Body of pancreas (tissue), 4 donors: ENCODE data around the gene OSER1. TPM values are rescaled to one million over a fixed set of nuclear protein-coding genes. Genes with fewer than 3 reads are reported as not detected.

ENCODE experiments used
- ATAC-seq: fragments of 150-250 bp; one replicate; pipeline ENCODE4 v1.9.1; 2016
- DNase-seq, 4 donors: peaks; one replicate each; pipeline ENCODE4 v3.0.0-alpha.2; 2019
- H3K27ac ChIP-seq, 4 donors: fragments of 200-600 bp; sonication (generic); 1 replicate in 3 of 4; 2 replicates in 1 of 4; pipeline versions ENCODE4 v1.5.1 to v1.6.1; 2016 to 2019; ENCODE audit warnings: mild to moderate bottlenecking in 1 of 4, mixed read lengths in 1 of 4, moderate library complexity in 1 of 4
- H3K27me3 ChIP-seq, 2 donors: fragments of 200-600 bp; sonication (generic); one replicate each; pipeline ENCODE4 v1.6.0; 2016; ENCODE audit warnings: mild to moderate bottlenecking in 1 of 2
- H3K36me3 ChIP-seq, 2 donors: fragments of 200-600 bp; sonication (generic); replicated peaks in 1 of 2; 2 replicates each; pipeline ENCODE4 v1.5.1; 2016; ENCODE audit warnings: low read depth in 2 of 2; ENCODE audit not compliant: insufficient read depth in 1 of 2
- H3K4me1 ChIP-seq: fragments of 200-600 bp; sonication (generic); one replicate; pipeline ENCODE4 v1.6.0; 2016
- H3K4me3 ChIP-seq, 2 donors: fragments of 200-600 bp; sonication (generic); 1 replicate in 1 of 2; 2 replicates in 1 of 2; pipeline ENCODE4 v1.5.1; 2016 to 2019
- H3K9me3 ChIP-seq, 3 donors: fragments of 200-600 bp; sonication (generic); 1 replicate in 2 of 3; 2 replicates in 1 of 3; pipeline ENCODE4 v1.5.1; 2016
- POLR2A ChIP-seq, 3 donors: fragments of 450-650 bp; IDR thresholded peaks; one replicate each; pipeline ENCODE4 v1.6.1; 2016; ENCODE audit warnings: antibody characterized with exemption in 3 of 3, mild to moderate bottlenecking in 2 of 3
- WGBS, 2 donors: methylation state at CpG; one replicate each; pipeline ENCODE4 v1.1.5; 2017; 5-methylcytosine and 5-hydroxymethylcytosine counted together
- intact Hi-C: fragments of 100-400 bp; cut with DNase I; formaldehyde crosslinking; loops from one replicate; pipeline ENCODE4 v1.15.1; 2023
- total RNA-seq, 2 donors: library from RNA; depleted of rRNA; stranded (reverse); fragments of >200 nt; gene quantifications; one replicate each; pipeline ENCODE4 v1.1.0, GENCODE V29; 2016
- TF ChIP-seq, protein P1 (sequence below), 7 experiments: fragments of 450-650 bp in 4 of 7; fragments of 200-600 bp in 3 of 7; sonication (generic) in 3 of 7; IDR thresholded peaks; one replicate each; pipeline ENCODE4 v1.5.1; 2016 to 2019; ENCODE audit warnings: antibody characterized with exemption in 7 of 7

OSER1 gene
- total RNA-seq, 2 donors from 2014 or later, result 2.0 to 17.1 TPM

DNA sequence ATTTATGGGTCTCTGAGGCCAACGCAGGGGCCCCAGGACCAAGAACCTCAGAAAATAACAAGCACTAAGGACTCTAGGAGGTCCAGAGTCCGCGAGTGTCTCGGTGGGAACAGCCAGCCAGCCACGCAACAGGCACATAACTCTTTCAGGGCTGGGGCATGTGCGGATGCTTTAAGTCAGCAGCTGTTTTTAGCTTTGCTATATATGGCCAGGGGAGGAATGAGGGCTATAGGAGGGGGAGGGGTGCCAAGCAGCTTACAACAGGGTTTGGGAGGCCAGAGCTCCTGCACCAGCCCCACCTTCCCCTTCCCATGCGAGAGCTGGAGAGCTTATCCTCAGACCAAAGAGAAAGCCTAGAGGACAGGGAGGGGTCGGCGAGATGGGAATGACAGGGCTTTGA lies 29.8 kb downstream of the OSER1 start:
- no peaks in the 10 kb centered on the region for H3K4me1 ChIP-seq
- H3K27ac ChIP-seq, result no peak overlapping the region
- DNase-seq, result no peak
- ATAC-seq, result no peak
- no peak overlapping the region for H3K4me3 ChIP-seq
- H3K9me3 ChIP-seq, result no peaks in the 10 kb centered on the region
- 29 to 39% methylated on average over 5 to 9 of the region's 9 CpGs for WGBS, 2 donors
- no peaks in the 10 kb centered on the region for H3K36me3 ChIP-seq
- no peaks in the 10 kb centered on the region for H3K27me3 ChIP-seq
- intact Hi-C loops, result no loop called here
- TF ChIP-seq, protein P1, sequence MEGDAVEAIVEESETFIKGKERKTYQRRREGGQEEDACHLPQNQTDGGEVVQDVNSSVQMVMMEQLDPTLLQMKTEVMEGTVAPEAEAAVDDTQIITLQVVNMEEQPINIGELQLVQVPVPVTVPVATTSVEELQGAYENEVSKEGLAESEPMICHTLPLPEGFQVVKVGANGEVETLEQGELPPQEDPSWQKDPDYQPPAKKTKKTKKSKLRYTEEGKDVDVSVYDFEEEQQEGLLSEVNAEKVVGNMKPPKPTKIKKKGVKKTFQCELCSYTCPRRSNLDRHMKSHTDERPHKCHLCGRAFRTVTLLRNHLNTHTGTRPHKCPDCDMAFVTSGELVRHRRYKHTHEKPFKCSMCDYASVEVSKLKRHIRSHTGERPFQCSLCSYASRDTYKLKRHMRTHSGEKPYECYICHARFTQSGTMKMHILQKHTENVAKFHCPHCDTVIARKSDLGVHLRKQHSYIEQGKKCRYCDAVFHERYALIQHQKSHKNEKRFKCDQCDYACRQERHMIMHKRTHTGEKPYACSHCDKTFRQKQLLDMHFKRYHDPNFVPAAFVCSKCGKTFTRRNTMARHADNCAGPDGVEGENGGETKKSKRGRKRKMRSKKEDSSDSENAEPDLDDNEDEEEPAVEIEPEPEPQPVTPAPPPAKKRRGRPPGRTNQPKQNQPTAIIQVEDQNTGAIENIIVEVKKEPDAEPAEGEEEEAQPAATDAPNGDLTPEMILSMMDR (IDR thresholded peaks at IDR 0.05), result no peak
- TF ChIP-seq POLR2A (IDR thresholded peaks at IDR 0.05), result no peak

DNA sequence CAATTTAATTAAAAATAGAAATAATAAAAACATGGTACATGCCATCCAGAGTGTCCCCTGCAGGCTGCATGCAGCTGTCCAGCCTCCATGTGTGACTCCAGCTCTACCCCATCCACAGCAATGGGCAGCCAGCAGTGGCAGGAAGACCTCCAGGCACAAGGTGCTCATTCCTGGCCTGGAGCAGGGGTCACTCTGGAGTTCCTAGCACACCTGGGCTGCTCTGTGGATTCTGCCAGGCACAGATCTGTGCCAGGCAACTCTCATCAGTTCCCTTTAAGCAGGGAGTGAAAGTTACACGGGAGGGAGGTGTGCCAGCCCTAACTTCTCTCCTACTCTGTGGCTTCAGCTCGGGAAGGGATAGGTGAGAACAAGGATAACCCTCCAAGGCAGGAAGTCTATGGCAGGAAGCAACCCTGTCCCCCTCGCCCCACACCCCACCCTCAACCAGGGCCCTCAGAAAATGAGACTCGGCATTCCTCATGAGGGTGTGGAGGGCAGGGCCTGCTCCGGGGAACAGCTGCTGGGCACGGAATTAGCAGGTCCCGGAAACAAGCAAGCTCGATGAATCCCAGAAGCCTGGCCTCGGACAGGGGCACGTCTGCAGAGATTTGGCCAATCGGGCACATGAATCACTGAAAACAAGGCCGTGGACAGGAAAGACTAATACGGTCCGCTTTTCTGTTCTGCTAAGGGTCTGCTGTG lies 33.6 kb downstream of the OSER1 start:
- ATAC-seq, result no peak
- H3K36me3 ChIP-seq, result no peaks in the 10 kb centered on the region
- H3K27me3 ChIP-seq, result peaks cover 0 to 4% of the 10 kb centered on the region in 2 donors
- H3K4me1 ChIP-seq, result no peaks in the 10 kb centered on the region
- 53 to 63% methylated on average over 13 to 14 of the region's 14 CpGs for WGBS, 2 donors
- intact Hi-C loops, result no loop called here
- TF ChIP-seq POLR2A (IDR thresholded peaks at IDR 0.05), result no peak
- DNase-seq, result no peak
- H3K4me3 ChIP-seq, result no peak overlapping the region
- H3K9me3 ChIP-seq, result no peaks in the 10 kb centered on the region
- no peak overlapping the region for H3K27ac ChIP-seq

DNA sequence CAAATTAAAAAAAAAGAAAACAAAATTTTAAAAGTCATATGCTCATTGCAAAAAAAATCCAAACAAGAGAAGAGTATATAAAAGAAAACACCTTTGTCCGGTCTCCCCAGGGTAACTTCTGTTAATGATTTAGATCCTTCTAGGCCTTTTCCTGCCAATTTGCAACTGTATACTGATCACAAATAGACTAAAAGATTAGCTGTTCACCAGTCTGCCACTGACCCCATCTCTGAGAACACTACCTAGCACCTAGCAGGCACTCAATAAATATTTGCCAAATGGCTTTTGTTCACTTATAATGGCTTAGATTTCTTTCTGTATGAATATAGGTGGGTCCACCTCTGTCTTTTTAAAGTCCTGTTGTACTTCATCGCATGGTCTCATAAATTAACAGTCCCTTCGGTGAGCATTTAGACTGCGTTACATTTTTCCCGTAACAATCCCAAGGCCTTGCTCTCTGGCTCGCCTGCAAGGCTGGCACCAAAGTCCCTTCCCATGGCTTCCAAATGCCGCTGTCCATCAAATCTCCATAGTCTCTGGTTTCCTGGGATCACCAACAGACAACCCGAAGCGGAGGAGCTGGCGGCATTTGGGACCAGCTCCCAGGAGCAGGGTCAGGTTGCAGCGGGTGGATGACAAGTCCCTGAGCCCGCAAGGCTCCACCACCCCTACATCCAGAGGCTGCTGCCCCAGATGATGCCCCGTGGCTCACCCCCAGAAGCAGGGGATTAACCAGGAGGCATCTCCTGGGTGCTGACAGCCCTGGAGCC lies 35.4 kb downstream of the OSER1 start:
- Histone ChIP-seq H3K27ac (no peak overlapping the region), H3K4me1 (no peaks in the 10 kb centered on the region), H3K27me3 (peaks cover 0 to 4% of the 10 kb centered on the region in 2 donors), H3K4me3 (no peak overlapping the region), H3K9me3 (no peaks in the 10 kb centered on the region), H3K36me3 (no peaks in the 10 kb centered on the region)
- TF ChIP-seq, protein P1 (IDR thresholded peaks at IDR 0.05), result no peak
- TF ChIP-seq POLR2A (IDR thresholded peaks at IDR 0.05), result no peak
- no peak for DNase-seq
- no peak for ATAC-seq
- WGBS, 2 donors, result 87 to 88% methylated on average over 13 of the region's 13 CpGs
- intact Hi-C loops, result no loop called here

DNA sequence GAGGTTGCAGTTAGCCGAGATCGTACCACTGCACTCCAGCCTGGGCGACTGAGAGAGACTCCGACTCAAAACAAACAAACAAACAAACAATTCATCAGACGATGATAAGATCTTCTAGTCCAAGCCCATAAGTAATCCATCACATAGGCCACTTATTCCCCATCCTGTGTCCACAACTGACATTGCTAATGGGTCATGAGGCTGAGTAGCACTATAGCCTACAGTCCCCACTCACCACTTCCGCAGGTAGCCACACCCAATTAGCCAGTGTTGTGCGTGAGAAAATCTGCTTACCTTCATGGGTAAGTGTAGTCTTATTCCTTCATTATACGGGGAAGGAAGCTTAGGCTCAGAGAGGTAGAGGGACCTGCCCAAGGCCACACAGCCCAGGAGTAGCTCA lies 36.7 kb downstream of the OSER1 start:
- H3K9me3 ChIP-seq, result no peaks in the 10 kb centered on the region
- no peaks in the 10 kb centered on the region for H3K4me1 ChIP-seq
- 58 to 65% methylated on average over 8 of the region's 8 CpGs for WGBS, 2 donors
- peaks cover 0 to 4% of the 10 kb centered on the region in 2 donors for H3K27me3 ChIP-seq
- DNase-seq (no peak), ATAC-seq (no peak)
- intact Hi-C loops, result no loop called here
- TF ChIP-seq, protein P1 (IDR thresholded peaks at IDR 0.05), result no peak
- TF ChIP-seq POLR2A (IDR thresholded peaks at IDR 0.05), result no peak
- no peak overlapping the region for H3K4me3 ChIP-seq
- H3K36me3 ChIP-seq, result no peaks in the 10 kb centered on the region
- H3K27ac ChIP-seq, result no peak overlapping the region

DNA sequence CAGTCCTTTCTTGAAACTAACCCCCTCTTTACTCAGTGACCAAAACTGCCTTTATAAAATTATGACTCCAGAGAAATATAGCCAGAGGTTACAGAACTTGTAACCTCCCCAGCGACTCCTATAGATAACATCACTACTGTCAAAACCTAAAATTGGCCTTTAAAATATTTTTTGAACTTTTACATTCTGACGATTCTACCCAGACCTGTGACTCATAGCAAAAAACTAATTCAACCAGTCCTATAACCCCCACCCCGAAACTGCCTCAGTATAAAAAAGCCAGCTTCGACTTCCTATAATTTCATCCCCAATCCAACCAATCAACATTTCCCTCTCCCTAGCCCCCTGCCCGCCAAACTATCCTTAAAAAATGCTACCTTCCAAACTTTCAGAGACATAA lies 37.5 kb downstream of the OSER1 start:
- Histone ChIP-seq H3K27ac (no peak overlapping the region), H3K9me3 (no peaks in the 10 kb centered on the region), H3K4me3 (no peak overlapping the region), H3K36me3 (no peaks in the 10 kb centered on the region), H3K27me3 (peaks cover 0 to 4% of the 10 kb centered on the region in 2 donors), H3K4me1 (no peaks in the 10 kb centered on the region)
- 57 to 66% methylated on average over 5 of the region's 5 CpGs for WGBS, 2 donors
- TF ChIP-seq, protein P1 (IDR thresholded peaks at IDR 0.05), result no peak
- TF ChIP-seq POLR2A (IDR thresholded peaks at IDR 0.05), result no peak
- intact Hi-C loops, result no loop called here
- DNase-seq (no peak), ATAC-seq (no peak)
